HG03378 (cell line): ENCODE results near the gene STAT5B.
"Not testable (repeated sequence)": the region's sequence is repeated elsewhere in the genome, so short reads cannot be mapped to it uniquely, and the experiment has no call there.

Source experiments
- ATAC-seq: cut with Tn5 transposase; IDR thresholded peaks from one replicate; pipeline ENCODE4 v1.9.1; 2021; ENCODE audit warnings: mild to moderate bottlenecking, moderate library complexity; ENCODE audit not compliant: unreplicated experiment

STAT5B gene

GRCh38 chr17:42276359-42276608 lies at the start of gene STAT5B:
TSS of gene STAT5B (minus strand) at chr17:42276391. CDS start at chr17:42232127, 44,264 bp downstream.
- ATAC-seq, result no peak

DNA sequence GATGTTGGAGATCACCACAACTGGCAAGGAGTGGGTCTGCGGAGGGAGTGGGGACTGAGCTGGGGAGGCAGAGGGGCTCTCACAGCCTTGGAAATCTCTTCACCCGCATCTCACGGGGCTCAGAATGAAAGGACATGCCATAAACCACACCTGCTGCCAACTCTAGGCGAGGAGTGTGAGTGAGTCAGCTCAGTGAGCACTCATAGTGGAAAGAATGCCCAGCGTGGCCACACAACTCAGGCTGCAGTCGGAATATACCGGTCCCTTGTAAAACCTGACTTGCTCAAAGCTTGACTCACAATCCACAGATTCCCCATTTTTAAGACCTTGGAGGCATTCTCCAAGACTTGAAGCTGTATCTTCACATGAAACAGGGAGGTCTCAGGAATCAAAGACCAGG lies 48.8 kb upstream of the STAT5B start:
- ATAC-seq, result no peak

DNA sequence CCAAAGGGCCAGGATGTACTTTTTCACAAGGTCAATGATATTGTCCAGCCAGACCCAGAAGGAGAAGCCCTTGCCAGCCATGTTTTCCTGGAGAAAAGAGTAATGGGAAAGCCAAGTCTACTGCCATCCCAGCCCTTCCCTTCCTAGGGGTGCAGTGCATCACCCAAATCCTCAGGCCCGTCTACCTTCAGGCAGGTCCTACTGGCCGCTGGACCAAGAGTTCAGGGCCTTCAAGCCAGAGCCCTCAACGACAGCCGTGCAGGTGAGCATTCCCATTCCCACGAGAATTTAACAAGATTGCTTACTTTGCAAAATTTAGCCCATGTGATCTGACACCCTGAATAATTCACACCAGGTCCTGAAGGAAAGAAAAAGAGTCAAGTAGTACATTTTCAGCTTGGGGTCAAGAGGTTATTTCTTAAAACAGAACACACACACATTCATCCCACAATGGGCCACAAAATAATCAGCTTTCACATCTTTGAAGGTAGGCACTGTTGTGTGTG lies 47.1 kb upstream of the STAT5B start:
- no peak for ATAC-seq

DNA sequence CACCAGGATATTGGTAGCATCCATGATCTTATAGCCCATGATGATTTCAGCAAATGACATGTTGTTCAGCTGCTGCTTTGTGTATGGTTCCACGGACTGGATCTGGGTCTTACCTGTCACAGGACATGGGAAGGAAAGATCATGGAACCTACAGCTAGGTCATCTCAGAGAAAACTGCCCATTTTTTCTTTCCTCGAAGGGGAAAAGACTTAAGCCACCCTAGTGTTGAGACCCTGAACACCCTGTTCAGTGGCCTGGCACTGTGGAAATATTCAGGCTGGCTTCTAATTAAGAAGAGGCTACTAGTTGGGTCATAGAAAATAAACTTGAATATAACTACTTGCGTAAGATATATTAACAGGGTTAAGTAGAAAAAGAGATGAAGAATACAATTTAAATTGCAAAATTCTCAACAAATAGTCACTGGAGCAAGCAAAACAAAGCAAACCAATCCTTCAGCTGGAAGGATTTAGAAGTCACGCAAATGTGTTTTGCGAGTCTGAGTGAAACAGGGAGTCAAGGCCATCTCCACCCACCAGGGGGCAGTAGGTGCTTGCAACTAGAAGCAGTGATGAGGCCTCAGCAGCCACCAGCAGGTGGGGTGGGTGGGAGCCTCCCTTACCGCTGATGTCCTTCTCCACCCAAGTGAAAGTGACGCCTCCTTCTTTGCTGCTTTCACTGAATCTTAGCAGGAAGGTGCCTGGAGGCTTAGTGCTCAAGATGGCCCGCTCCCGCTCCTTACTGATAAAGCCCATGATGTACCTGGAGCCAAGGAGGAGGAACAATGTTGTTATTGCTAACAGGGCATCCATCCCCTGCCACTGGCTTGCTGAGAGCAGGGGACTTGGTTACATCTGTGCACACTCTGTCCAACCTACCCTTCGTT lies 46.4 kb upstream of the STAT5B start:
- ATAC-seq, result no peak

- no peak for ATAC-seq
Observed at GRCh38 chr17:42321555-42321954, 45.4 kb upstream of the STAT5B start.

GRCh38 chr17:42317967-42318366 lies 41.8 kb upstream of the STAT5B start:
- not testable (repeated sequence) for ATAC-seq

- no peak for ATAC-seq
Observed at GRCh38 chr17:42317266-42317845, 41.2 kb upstream of the STAT5B start.

DNA sequence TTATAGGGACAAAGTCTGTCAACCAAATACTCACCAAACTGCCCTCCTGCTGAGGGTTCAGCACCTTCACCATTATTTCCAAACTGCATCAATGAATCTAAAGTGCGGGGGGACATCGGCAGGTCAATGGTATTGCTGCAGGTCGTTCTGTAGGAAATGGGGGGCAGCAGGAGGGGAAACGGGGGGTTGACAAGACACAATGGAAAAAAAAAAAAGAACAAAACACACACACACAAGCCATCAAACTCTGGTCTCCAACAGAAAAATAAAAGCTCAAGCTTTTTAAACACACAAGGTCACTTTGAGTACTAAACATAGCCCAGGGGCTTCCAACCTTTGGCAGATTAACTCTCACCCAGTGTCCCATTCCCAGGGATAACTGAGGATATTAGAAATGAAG lies 40.6 kb upstream of the STAT5B start:
- ATAC-seq, result no peak

GRCh38 chr17:42315402-42316156 lies 39.4 kb upstream of the STAT5B start:
- ATAC-seq, result no peak

- ATAC-seq, result no peak
Observed at GRCh38 chr17:42313773-42314566, 37.8 kb upstream of the STAT5B start.

GRCh38 chr17:42313389-42313772 lies 37.2 kb upstream of the STAT5B start:
- ATAC-seq, result no peak

- no peak for ATAC-seq
Observed at GRCh38 chr17:42312285-42313130, 36.3 kb upstream of the STAT5B start.

DNA sequence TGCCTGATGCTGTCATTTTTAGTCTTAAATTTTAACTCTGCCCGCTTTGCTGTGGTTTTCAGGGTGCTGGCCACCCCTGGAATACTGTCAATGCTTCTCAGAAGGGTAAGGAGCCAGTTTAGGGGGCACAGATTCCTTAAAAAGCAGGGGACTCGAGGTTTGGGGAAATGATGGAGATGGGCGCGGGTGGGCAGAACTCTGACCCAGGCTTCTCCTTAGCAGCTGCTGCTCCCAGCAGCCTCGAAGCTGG lies 35.8 kb upstream of the STAT5B start:
- ATAC-seq, result no peak

- no peak for ATAC-seq
Observed at GRCh38 chr17:42311240-42312034, 35.2 kb upstream of the STAT5B start.

DNA sequence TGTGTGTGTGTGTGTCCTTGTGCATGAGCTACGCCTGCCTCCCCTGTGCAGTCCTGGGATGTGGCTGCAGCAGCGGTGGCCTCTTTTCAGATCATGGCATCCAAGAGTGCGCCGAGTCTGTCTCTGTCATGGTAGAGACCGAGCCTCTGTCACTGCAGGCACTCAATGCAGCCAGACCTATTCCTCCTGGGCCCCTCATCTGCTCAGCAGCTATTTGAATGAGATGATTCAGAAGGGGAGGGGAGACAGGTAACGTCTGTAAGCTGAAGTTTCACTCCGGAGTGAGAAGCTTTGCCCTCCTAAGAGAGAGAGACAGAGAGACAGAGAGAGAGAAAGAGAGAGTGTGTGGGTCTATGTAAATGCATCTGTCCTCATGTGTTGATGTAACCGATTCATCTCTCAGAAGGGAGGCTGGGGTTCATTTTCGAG lies 34.6 kb upstream of the STAT5B start:
- ATAC-seq, result no peak

DNA sequence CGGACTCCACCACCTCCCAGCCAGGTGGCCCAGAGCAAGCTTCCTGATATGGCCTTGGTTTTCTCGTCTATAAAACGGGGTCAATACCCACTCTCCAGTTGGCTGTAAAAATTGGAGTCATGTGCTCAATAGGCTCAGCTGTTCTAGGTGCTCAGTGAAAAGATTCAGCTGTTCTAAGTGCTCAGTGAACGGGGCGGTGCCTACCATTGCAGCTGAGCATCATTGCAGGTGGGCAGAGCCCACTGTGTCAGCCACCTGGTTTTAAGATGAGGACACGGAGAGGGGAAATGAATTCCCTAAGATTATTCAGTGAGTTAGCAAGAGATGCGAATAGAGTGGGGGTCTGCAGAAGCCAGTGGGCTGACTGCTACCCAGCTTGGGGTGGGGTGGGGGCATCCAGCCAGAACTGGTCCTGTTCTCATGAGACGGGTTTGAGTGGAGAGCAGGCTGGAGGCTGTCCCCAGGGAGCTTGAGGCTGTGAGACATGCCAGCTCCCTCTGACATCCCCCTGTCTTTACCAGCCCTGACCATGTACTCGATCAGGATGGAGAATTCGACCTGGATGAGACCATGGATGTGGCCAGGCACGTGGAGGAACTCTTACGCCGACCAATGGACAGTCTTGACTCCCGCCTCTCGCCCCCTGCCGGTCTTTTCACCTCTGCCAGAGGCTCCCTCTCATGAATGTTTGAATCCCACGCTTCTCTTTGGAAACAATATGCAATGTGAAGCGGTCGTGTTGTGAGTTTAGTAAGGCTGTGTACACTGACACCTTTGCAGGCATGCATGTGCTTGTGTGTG lies 34.0 kb upstream of the STAT5B start:
- no peak for ATAC-seq

DNA sequence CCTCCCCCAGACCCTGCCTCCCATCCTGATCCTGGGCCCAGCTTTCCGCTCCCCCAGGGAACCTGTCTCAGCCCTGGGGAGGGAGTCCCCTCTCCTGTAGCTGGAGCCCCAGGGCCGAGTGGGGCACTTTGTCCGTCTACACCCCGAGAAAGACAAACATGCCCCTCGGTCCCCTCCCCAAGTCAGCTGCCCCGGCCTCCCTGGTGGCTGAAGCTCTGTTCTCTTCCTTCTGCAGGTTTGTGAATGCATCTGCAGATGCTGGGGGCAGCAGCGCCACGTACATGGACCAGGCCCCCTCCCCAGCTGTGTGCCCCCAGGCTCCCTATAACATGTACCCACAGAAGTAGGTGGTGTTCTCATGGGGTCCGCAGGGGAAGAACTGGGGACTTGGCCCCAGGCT lies 33.0 kb upstream of the STAT5B start:
- no peak for ATAC-seq

DNA sequence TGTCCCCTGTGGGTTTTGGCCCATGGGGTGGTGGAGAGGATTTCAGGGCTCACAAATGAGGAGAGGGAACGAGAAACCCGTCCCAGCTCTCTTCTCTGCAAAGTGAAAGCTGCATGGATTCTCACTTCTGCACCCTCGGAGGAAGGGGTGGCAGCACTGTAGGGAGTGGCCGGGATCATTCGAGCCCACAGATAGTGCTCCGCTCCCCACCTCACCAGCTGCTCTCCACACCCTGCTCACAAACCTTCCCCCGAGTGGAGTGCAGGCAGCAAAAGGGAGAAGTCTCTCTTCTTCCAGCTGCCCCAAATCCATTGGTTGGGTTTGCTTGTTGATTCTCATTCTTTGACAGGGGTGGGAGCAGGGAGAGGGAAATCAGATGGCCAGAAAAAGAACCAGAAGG lies 32.3 kb upstream of the STAT5B start:
- ATAC-seq, result no peak
